HCT116 (cell line): ENCODE results near the gene ANKRD2. TPM values are rescaled to one million over a fixed set of nuclear protein-coding genes. Genes with fewer than 3 reads are reported as not detected.

Source experiments
- ATAC-seq: fragments of 200-7000 bp; cut with Tn5 transposase; 2 replicates; pipeline ENCODE4 v1.9.1; 2020; ENCODE audit warnings: mild to moderate bottlenecking, moderate library complexity
- BruUV-seq: library from RNA; stranded (reverse); fragments of 400-500 nt; replicated peaks from 2 replicates; lab custom pipeline; 2021; lab: Mats Ljungman, UMichigan
- CTCF ChIA-PET: fragments of 300-600 bp; sonication (Branson Sonifier 250); formaldehyde crosslinking; loops from one replicate; lab custom pipeline; 2021; ENCODE audit warnings: antibody characterized with exemption; lab: Charles Lee
- POLR2A ChIA-PET: fragments of 300-600, 350-600 bp; sonication (Branson Sonifier 250); formaldehyde crosslinking; loops from one replicate; lab custom pipeline; 2021; ENCODE audit warnings: antibody characterized with exemption; lab: Charles Lee
- RAD21 ChIA-PET, 2 experiments: fragments of 300-600 bp; sonication (Branson Sonifier 250); formaldehyde crosslinking; loops; one replicate each; lab custom pipeline; 2023; ENCODE audit warnings: low total read pairs in 2 of 2; ENCODE audit not compliant: uncharacterized antibody in 2 of 2, unreplicated experiment in 2 of 2, low non-redundant PET in 1 of 2; lab: Charles Lee
- DNase-seq: peaks from one replicate; pipeline ENCODE4 v3.0.0-alpha.2; 2010; ENCODE audit warnings: low read depth, low spot score
- H2AFZ ChIP-seq: fragments of 200-600 bp; shearing (Covaris generic), sonication (generic); 2 replicates; pipeline ENCODE4 v1.6.1; 2017; ENCODE audit warnings: low read depth, mixed run types, mixed read lengths, antibody characterized with exemption, low read length; ENCODE audit not compliant: poor library complexity, severe bottlenecking
- H3K27ac ChIP-seq: 2 replicates; pipeline ENCODE4 v1.5.1; 2012; ENCODE audit warnings: low read depth, low read length
- H3K27me3 ChIP-seq: fragments of 200-600 bp; sonication (generic); 2 replicates; pipeline ENCODE4 v1.6.1; 2016; ENCODE audit warnings: mixed run types, low read length, mixed read lengths; ENCODE audit not compliant: insufficient read depth
- H3K36me3 ChIP-seq, 2 experiments: fragments of 200-500 bp in 1 of 2; fragments of 200-600 bp in 1 of 2; sonication (Bioruptor generic) in 1 of 2; sonication (generic) in 1 of 2; 2 replicates each; pipeline versions ENCODE4 v1.5.1 to v1.6.1; 2014 to 2016; ENCODE audit warnings: low read length in 2 of 2, inconsistent platforms in 1 of 2, mixed read lengths in 1 of 2, mixed run types in 1 of 2; ENCODE audit not compliant: insufficient read depth in 2 of 2, control insufficient read depth in 1 of 2
- H3K4me1 ChIP-seq, 2 experiments: fragments of 200-600 bp in 1 of 2; sonication (generic) in 1 of 2; 2 replicates each; pipeline versions ENCODE4 v1.5.1 to v1.6.1; 2012 to 2017; ENCODE audit warnings: low read length in 2 of 2, inconsistent platforms in 1 of 2, mild to moderate bottlenecking in 1 of 2, mixed read lengths in 1 of 2, mixed run types in 1 of 2, moderate library complexity in 1 of 2; ENCODE audit not compliant: insufficient read depth in 2 of 2, control insufficient read depth in 1 of 2
- H3K4me2 ChIP-seq: fragments of 200-600 bp; sonication (generic); 2 replicates; pipeline ENCODE4 v1.6.1; 2017; ENCODE audit warnings: mixed run types, low read length, mixed read lengths
- H3K4me3 ChIP-seq, 2 experiments: fragments of 200-600 bp in 1 of 2; sonication (generic) in 1 of 2; replicated peaks in 1 of 2; 2 replicates each; pipeline ENCODE4 v1.5.1; 2011 to 2016; ENCODE audit warnings: low read length in 2 of 2, control low read depth in 1 of 2, low read depth in 1 of 2, mild to moderate bottlenecking in 1 of 2, mixed read lengths in 1 of 2, mixed run types in 1 of 2
- H3K79me2 ChIP-seq: fragments of 200-600 bp; sonication (generic); 2 replicates; pipeline ENCODE4 v1.6.1; 2017; ENCODE audit warnings: mild to moderate bottlenecking, mixed run types, low read length, moderate library complexity, mixed read lengths; ENCODE audit not compliant: insufficient read depth
- H3K9ac ChIP-seq: fragments of 200-600 bp; sonication (generic); 2 replicates; pipeline ENCODE4 v1.6.1; 2016; ENCODE audit warnings: low read length, mixed read lengths
- H3K9me2 ChIP-seq: fragments of 200-600 bp; sonication (generic), shearing (Covaris generic); 2 replicates; pipeline ENCODE4 v1.6.1; 2017; ENCODE audit warnings: mixed run types, mild to moderate bottlenecking, moderate library complexity; ENCODE audit not compliant: insufficient read depth
- H3K9me3 ChIP-seq, 2 experiments: fragments of 200-500 bp in 1 of 2; fragments of 200-600 bp in 1 of 2; sonication (Bioruptor generic) in 1 of 2; sonication (generic) in 1 of 2; 2 replicates each; pipeline ENCODE4 v1.6.1; 2014 to 2017; ENCODE audit warnings: low read length in 2 of 2, mixed read lengths in 2 of 2, inconsistent platforms in 1 of 2, low read depth in 1 of 2, mild to moderate bottlenecking in 1 of 2, mixed run types in 1 of 2, moderate library complexity in 1 of 2; ENCODE audit not compliant: control insufficient read depth in 1 of 2, insufficient read depth in 1 of 2
- H4K20me1 ChIP-seq: fragments of 200-600 bp; sonication (generic), shearing (Covaris generic); 2 replicates; pipeline ENCODE4 v1.6.1; 2017; ENCODE audit warnings: mixed run types, mild to moderate bottlenecking, moderate library complexity; ENCODE audit not compliant: insufficient read depth
- CBX3 ChIP-seq: IDR thresholded peaks from 2 replicates; pipeline ENCODE4 v1.6.1; 2012; ENCODE audit warnings: low read depth
- ELF1 ChIP-seq: IDR thresholded peaks from 2 replicates; pipeline ENCODE4 v1.6.1; 2012; ENCODE audit warnings: low read depth, borderline replicate concordance
- EZH2 ChIP-seq: fragments of 200-600 bp; sonication (generic); IDR thresholded peaks from 2 replicates; pipeline ENCODE4 v1.6.1; 2017; ENCODE audit warnings: antibody characterized with exemption, mixed run types
- FOSL1 ChIP-seq: IDR thresholded peaks from 2 replicates; pipeline ENCODE4 v1.6.1; 2012; ENCODE audit warnings: low read depth
- MAX ChIP-seq: IDR thresholded peaks from 2 replicates; pipeline ENCODE4 v1.6.1; 2012
- RAD21 ChIP-seq: IDR thresholded peaks from 2 replicates; pipeline ENCODE4 v1.6.1; 2012; ENCODE audit warnings: low read depth, mild to moderate bottlenecking
- REST ChIP-seq: IDR thresholded peaks from 2 replicates; pipeline ENCODE4 v1.6.1; 2012; ENCODE audit warnings: low read depth
- SIN3A ChIP-seq: IDR thresholded peaks from 2 replicates; pipeline ENCODE4 v1.6.1; 2012; ENCODE audit warnings: low read depth
- SRF ChIP-seq: IDR thresholded peaks from 2 replicates; pipeline ENCODE4 v1.6.1; 2012; ENCODE audit warnings: low read depth
- YY1 ChIP-seq: IDR thresholded peaks from 2 replicates; pipeline ENCODE4 v1.6.1; 2011; ENCODE audit warnings: low read length, low read depth, moderate library complexity, mild to moderate bottlenecking; ENCODE audit not compliant: insufficient replicate concordance; ENCODE audit errors: extremely low read depth
- ZBTB33 ChIP-seq: IDR thresholded peaks from 2 replicates; pipeline ENCODE4 v1.6.1; 2011; ENCODE audit warnings: mild to moderate bottlenecking, low read length, moderate library complexity; ENCODE audit not compliant: insufficient replicate concordance; ENCODE audit errors: extremely low read depth
- intact Hi-C: fragments of 100-400 bp; cut with micrococcal nuclease; formaldehyde crosslinking; loops from 2 replicates; pipeline ENCODE4 v1.10.0; 2022
- total RNA-seq: library from RNA; stranded (reverse); gene quantifications from one replicate; pipeline ENCODE4 v1.2.1, GENCODE V29; 2021; ENCODE audit not compliant: unreplicated experiment

The ANKRD2 gene
- total RNA-seq, 1 experiment from 2014 or later, result 0.15 TPM

GRCh38 chr10:97599272-97599619 is 26.7 kb downstream of the ANKRD2 start:
- ATAC-seq (no peak), DNase-seq (no peak)
- no peaks in the 10 kb centered on the region for H3K79me2 ChIP-seq
- H3K27me3 ChIP-seq, result no peaks in the 10 kb centered on the region
- no peaks in the 10 kb centered on the region for H3K9me3 ChIP-seq
- POLR2A ChIA-PET, result no interaction called here
- peaks cover 27 to 37% of the 10 kb centered on the region in 2 experiments for H3K4me1 ChIP-seq
- H3K27ac ChIP-seq, result no peak overlapping the region
- BruUV-seq, result no TSS peak
- H3K9ac ChIP-seq, result no peak overlapping the region
- no peaks in the 10 kb centered on the region for H4K20me1 ChIP-seq
- H3K36me3 ChIP-seq, result no peaks in the 10 kb centered on the region
- no peaks in the 10 kb centered on the region for H3K9me2 ChIP-seq
- no peak overlapping the region for H2AFZ ChIP-seq
- CTCF ChIA-PET, result no interaction called here
- H3K4me3 ChIP-seq, result no peak overlapping the region
- no peak overlapping the region for H3K4me2 ChIP-seq
- intact Hi-C loops, result no loop called here
- no peak for TF ChIP-seq MAX
- no peak for TF ChIP-seq RAD21
- TF ChIP-seq ZBTB33, result no peak
- TF ChIP-seq EZH2, result no peak
- no peak for TF ChIP-seq ELF1
- TF ChIP-seq FOSL1, result no peak
- TF ChIP-seq SRF, result no peak
- no peak for TF ChIP-seq CBX3
- no peak for TF ChIP-seq REST
- no peak for TF ChIP-seq YY1
- TF ChIP-seq SIN3A, result no peak
- RAD21 ChIA-PET, result no interaction called here
